A549 (cell line): ENCODE measurements around the gene MRPS18B. TPM values are rescaled to one million over a fixed set of nuclear protein-coding genes. Genes with fewer than 3 reads are reported as not detected.

Experiments used
- ATAC-seq, 2 experiments: fragments of 200-7000 bp in 1 of 2; fragments of >200 bp in 1 of 2; cut with Nextera tagmentation in 1 of 2; cut with Tn5 transposase in 1 of 2; 3 replicates each; pipeline versions ENCODE4 v1.8.0 to v1.9.1; 2018 to 2020; ENCODE audit warnings: mild to moderate bottlenecking in 1 of 2, moderate library complexity in 1 of 2
- CTCF ChIA-PET: fragments of 300-600 bp; sonication (Branson Sonifier 250); formaldehyde crosslinking; extraction: SDS; loops from one replicate; lab custom pipeline; 2021; ENCODE audit warnings: antibody characterized with exemption, inconsistent platforms; lab: Yijun Ruan, JAX
- POLR2A ChIA-PET: fragments of 350-600 bp; formaldehyde crosslinking; extraction: SDS; loops from one replicate; lab custom pipeline; 2021; ENCODE audit warnings: antibody characterized with exemption, inconsistent platforms; lab: Yijun Ruan, JAX
- DNase-seq, 2 experiments: peaks; one replicate each; pipeline versions ENCODE4 v3.0.0 to v3.0.0-alpha.2; 2011 to 2016; ENCODE audit warnings: low read depth in 1 of 2, low spot score in 1 of 2
- FAIRE-seq: peaks from 2 replicates; lab custom pipeline; 2011; peaks lifted over from hg19 to GRCh38; lab: Jason Lieb, UNC
- H3K27ac ChIP-seq, 2 experiments: fragments of >200 bp; sonication (Bioruptor Twin); formaldehyde crosslinking; 3 replicates each; pipeline ENCODE4 v1.5.1; 2016 to 2017
- H3K4me1 ChIP-seq: fragments of >200 bp; sonication (Bioruptor Twin); formaldehyde crosslinking; 3 replicates; pipeline ENCODE4 v1.6.1; 2016
- H3K4me2 ChIP-seq: fragments of >200 bp; sonication (Bioruptor Twin); formaldehyde crosslinking; 3 replicates; pipeline ENCODE4 v1.6.1; 2016
- H3K4me3 ChIP-seq: fragments of >200 bp; sonication (Bioruptor Twin); formaldehyde crosslinking; 3 replicates; pipeline ENCODE4 v1.5.1; 2016
- H3K9me3 ChIP-seq: fragments of >200 bp; sonication (Bioruptor Twin); formaldehyde crosslinking; 3 replicates; pipeline ENCODE4 v1.6.1; 2016
- CTCF ChIP-seq: fragments of >200 bp; sonication (Bioruptor Twin); formaldehyde crosslinking; IDR thresholded peaks from 3 replicates; pipeline ENCODE4 v1.5.1; 2016
- EHF ChIP-seq: fragments of 250-450 bp; sonication (Bioruptor Pico); IDR thresholded peaks from 2 replicates; pipeline ENCODE4 v1.5.0; 2020; ENCODE audit warnings: mild to moderate bottlenecking
- EP300 ChIP-seq, 2 experiments: fragments of >200 bp; sonication (Bioruptor Twin); formaldehyde crosslinking; IDR thresholded peaks; 2 replicates in 1 of 2; 3 replicates in 1 of 2; pipeline ENCODE4 v1.6.1; 2016 to 2017
- FOSL2 ChIP-seq, 2 experiments: fragments of 450-650 bp in 1 of 2; fragments of >200 bp in 1 of 2; sonication (Bioruptor Twin) in 1 of 2; formaldehyde crosslinking; IDR thresholded peaks; 2 replicates each; pipeline versions ENCODE4 v1.5.0 to v1.6.1; 2016 to 2020; ENCODE audit warnings: mild to moderate bottlenecking in 1 of 2, moderate library complexity in 1 of 2
- HEYL ChIP-seq: fragments of 250-450 bp; sonication (Bioruptor Pico); IDR thresholded peaks from 2 replicates; pipeline ENCODE4 v1.8.0; 2021; ENCODE audit warnings: mild to moderate bottlenecking, moderate library complexity
- HOXA7 ChIP-seq: fragments of 250-450 bp; sonication (Bioruptor Pico); IDR thresholded peaks from 2 replicates; pipeline ENCODE4 v1.5.0; 2020; ENCODE audit warnings: mild to moderate bottlenecking, moderate library complexity
- JUNB ChIP-seq: fragments of >200 bp; sonication (Bioruptor Twin); formaldehyde crosslinking; IDR thresholded peaks from 2 replicates; pipeline ENCODE4 v1.6.1; 2016
- KDM5A ChIP-seq: fragments of 200-600 bp; sonication (generic); IDR thresholded peaks from 2 replicates; pipeline ENCODE4 v1.6.1; 2016; ENCODE audit warnings: antibody characterized with exemption, mild to moderate bottlenecking
- MYC ChIP-seq: IDR thresholded peaks from 2 replicates; pipeline ENCODE4 v1.6.1; 2012; ENCODE audit warnings: mild to moderate bottlenecking, inconsistent platforms, low read length, improper control_type of control experiment, borderline replicate concordance
- NR3C1 ChIP-seq: fragments of >200 bp; sonication (Bioruptor Twin); formaldehyde crosslinking; IDR thresholded peaks from 3 replicates; pipeline ENCODE4 v1.6.1; 2017
- POLR2AphosphoS2 ChIP-seq: conservative IDR thresholded peaks from 2 replicates; pipeline ENCODE4 v1.6.1; 2012; ENCODE audit warnings: low read length, improper control_type of control experiment, inconsistent platforms
- SMC3 ChIP-seq: fragments of >200 bp; sonication (Bioruptor Twin); formaldehyde crosslinking; IDR thresholded peaks from 3 replicates; pipeline ENCODE4 v1.6.1; 2018; ENCODE audit warnings: inconsistent platforms
- TFCP2L1 ChIP-seq: fragments of 250-450 bp; sonication (Bioruptor Pico); IDR thresholded peaks from 2 replicates; pipeline ENCODE4 v1.5.0; 2021; ENCODE audit warnings: mild to moderate bottlenecking
- WGBS: methylation state at CpG from one replicate; pipeline ENCODE4 v1.1.6; 2017; ENCODE audit errors: missing lambda C conversion rate; 5-methylcytosine and 5-hydroxymethylcytosine counted together
- polyA plus RNA-seq, 4 experiments: library from polyadenylated mRNA; depleted of rRNA in 3 of 4; stranded (reverse); fragments of >200 nt; fragmentation: RNase III in 1 of 4; extraction: RNeasy Plus Mini Kit Qiagen cat#74134 plus additional on column Dnase treatment in 1 of 4; gene quantifications; 2 replicates in 3 of 4; 3 replicates in 1 of 4; pipeline ENCODE4 v1.2.3, GENCODE V29; 2011 to 2017
- TF ChIP-seq, protein P1 (sequence below): fragments of 200-600 bp; sonication (generic); IDR thresholded peaks from 2 replicates; pipeline ENCODE4 v1.6.1; 2016; ENCODE audit warnings: antibody characterized with exemption, mild to moderate bottlenecking, moderate library complexity

The MRPS18B gene
- polyA plus RNA-seq, 2 of the 4 experiments (the other 2 are of a cell fraction), result 85.3 to 91.1 TPM

DNA sequence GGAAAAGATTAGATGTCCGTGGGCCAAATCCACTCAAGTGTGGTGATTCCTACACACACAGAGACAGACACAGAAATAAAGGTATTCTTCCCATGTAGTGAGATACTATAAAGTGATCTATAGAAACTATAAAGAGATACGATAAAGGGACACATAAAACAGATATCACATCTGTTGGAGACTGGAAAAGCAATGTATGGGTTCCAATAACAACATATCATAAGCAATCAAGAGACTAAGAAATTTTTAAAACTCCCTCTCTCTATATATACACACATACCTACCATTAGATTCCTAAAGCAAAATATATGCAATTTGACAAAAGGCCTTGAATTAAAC is 5.8 kb upstream of the MRPS18B start (continued):
- TF ChIP-seq, protein P1, sequence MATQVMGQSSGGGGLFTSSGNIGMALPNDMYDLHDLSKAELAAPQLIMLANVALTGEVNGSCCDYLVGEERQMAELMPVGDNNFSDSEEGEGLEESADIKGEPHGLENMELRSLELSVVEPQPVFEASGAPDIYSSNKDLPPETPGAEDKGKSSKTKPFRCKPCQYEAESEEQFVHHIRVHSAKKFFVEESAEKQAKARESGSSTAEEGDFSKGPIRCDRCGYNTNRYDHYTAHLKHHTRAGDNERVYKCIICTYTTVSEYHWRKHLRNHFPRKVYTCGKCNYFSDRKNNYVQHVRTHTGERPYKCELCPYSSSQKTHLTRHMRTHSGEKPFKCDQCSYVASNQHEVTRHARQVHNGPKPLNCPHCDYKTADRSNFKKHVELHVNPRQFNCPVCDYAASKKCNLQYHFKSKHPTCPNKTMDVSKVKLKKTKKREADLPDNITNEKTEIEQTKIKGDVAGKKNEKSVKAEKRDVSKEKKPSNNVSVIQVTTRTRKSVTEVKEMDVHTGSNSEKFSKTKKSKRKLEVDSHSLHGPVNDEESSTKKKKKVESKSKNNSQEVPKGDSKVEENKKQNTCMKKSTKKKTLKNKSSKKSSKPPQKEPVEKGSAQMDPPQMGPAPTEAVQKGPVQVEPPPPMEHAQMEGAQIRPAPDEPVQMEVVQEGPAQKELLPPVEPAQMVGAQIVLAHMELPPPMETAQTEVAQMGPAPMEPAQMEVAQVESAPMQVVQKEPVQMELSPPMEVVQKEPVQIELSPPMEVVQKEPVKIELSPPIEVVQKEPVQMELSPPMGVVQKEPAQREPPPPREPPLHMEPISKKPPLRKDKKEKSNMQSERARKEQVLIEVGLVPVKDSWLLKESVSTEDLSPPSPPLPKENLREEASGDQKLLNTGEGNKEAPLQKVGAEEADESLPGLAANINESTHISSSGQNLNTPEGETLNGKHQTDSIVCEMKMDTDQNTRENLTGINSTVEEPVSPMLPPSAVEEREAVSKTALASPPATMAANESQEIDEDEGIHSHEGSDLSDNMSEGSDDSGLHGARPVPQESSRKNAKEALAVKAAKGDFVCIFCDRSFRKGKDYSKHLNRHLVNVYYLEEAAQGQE, result no peak
- no peak for TF ChIP-seq CTCF
- TF ChIP-seq, all 56 proteins: peak for 0

DNA sequence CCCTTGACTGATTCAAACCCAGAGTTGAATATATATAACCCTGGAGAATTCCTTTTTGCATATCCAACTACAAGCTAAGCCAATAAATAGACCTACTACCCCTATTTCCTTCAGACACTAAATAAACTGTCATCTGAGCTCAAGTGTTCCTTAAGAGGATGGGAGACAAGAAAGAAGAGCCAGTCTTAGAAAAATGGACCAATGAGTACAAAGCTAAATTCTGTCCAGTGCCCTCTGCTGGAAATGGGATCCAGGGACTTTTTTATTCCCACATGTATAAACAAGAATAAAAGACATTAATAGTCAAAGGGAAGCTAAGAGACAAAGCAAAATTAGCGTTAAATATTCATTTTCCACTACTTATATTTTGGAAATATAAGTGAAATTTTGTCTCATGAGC is 5.4 kb upstream of the MRPS18B start:
- no peak for ATAC-seq
- H3K4me2 ChIP-seq, result peak overlapping the region; percentile 100; the same call in 1 of the 3 replicates
- H3K4me3 ChIP-seq, result no peak overlapping the region
- peak in 1 of 2 experiments; percentile 39 for DNase-seq
- H3K4me1 ChIP-seq, result peaks cover 33% of the 10 kb centered on the region
- WGBS, result 45% methylated on average over 1 of the region's 1 CpG
- H3K9me3 ChIP-seq, result no peaks in the 10 kb centered on the region
- H3K27ac ChIP-seq, result no peak overlapping the region
- FAIRE-seq, result no peak
- POLR2A ChIA-PET, result interaction anchor here (1.8 to 3.0 kb wide), 4 partner anchors 12 to 67 kb away, joined by 4 to 15 read pairs (median 10); partner anchors contain the start of gene ABCF1
- 0 out of 2 replicates have a peak, but pooled peaks have one; percentile 18 for TF ChIP-seq HOXA7 (CRISPR knock-in tag)
- no peak for TF ChIP-seq JUNB
- TF ChIP-seq POLR2AphosphoS2, result no peak
- TF ChIP-seq, all 56 proteins: peak for 1
- CTCF ChIA-PET, result interaction anchor here (0.9 to 3.7 kb wide), 4 partner anchors 8 to 129 kb away, joined by 3 to 16 read pairs (median 5); no protein-coding TSS in a partner anchor

GRCh38 chr6:30612687-30613248 is 4.9 kb upstream of the MRPS18B start:
- Histone ChIP-seq H3K4me3 (no peak overlapping the region), H3K4me2 (peak overlapping the region; percentile 100; the same call in 2 of the 3 replicates)
- POLR2A ChIA-PET, result interaction anchor here (1.8 to 3.0 kb wide), 4 partner anchors 12 to 68 kb away, joined by 4 to 15 read pairs (median 10); partner anchors contain the start of gene ABCF1

GRCh38 chr6:30613251-30614043 is 4.2 kb upstream of the MRPS18B start:
- Histone ChIP-seq H3K4me3 (no peak overlapping the region), H3K4me2 (peak overlapping the region; percentile 100)
- FAIRE-seq, result no peak

More at GRCh38 chr6:30612687-30613248, 4.9 kb upstream of the MRPS18B start:
- CTCF ChIA-PET, result interaction anchor here (0.6 to 3.7 kb wide), 9 partner anchors 9 to 131 kb away, joined by 3 to 16 read pairs (median 6); no protein-coding TSS in a partner anchor
- H3K27ac ChIP-seq, result peak overlapping the region in 1 of 2 experiments; percentile 17; a peak in 1 of 6 replicates
- no peak for DNase-seq
- FAIRE-seq, result no peak
- no peak for ATAC-seq
- TF ChIP-seq MYC (no peak), TFCP2L1 (no peak), NR3C1 (no peak), HEYL (CRISPR knock-in tag) (no peak), EHF (no peak), EP300 (IDR thresholded peaks at IDR 0.05) (no peak)
- TF ChIP-seq, all 56 proteins: peak for 0
- Histone ChIP-seq H3K9me3 (no peaks in the 10 kb centered on the region), H3K4me1 (peaks cover 33% of the 10 kb centered on the region)
- 59% methylated on average over 6 of the region's 6 CpGs for WGBS

More at GRCh38 chr6:30613251-30614043, 4.2 kb upstream of the MRPS18B start:
- CTCF ChIA-PET, result interaction anchor here (0.6 to 3.7 kb wide), 9 partner anchors 10 to 160 kb away, joined by 3 to 16 read pairs (median 6); no protein-coding TSS in a partner anchor
- no peak for ATAC-seq
- Histone ChIP-seq H3K9me3 (no peaks in the 10 kb centered on the region), H3K27ac (peak overlapping the region in 1 of 2 experiments; percentile 90; a peak in 4 of 6 replicates), H3K4me1 (peaks cover 33% of the 10 kb centered on the region)
- no peak for DNase-seq
- TF ChIP-seq SMC3, result no peak
- TF ChIP-seq FOSL2 (IDR thresholded peaks at IDR 0.05), result no peak
- TF ChIP-seq FOSL2 (CRISPR knock-in tag; IDR thresholded peaks at IDR 0.05), result peak; percentile 27; the same call in 1 of the 2 replicates
- no peak for TF ChIP-seq KDM5A
- POLR2A ChIA-PET, result interaction anchor here (1.8 to 3.0 kb wide), 4 partner anchors 13 to 69 kb away, joined by 4 to 15 read pairs (median 10); partner anchors contain the start of gene ABCF1
